NT2/D1 (cell line): ENCODE data around the gene TTC34.

Experiments
- DNase-seq: peaks from one replicate; pipeline ENCODE4 v3.0.0-alpha.2; 2011; ENCODE audit warnings: low read depth, low spot score
- H3K27me3 ChIP-seq: 2 replicates; pipeline ENCODE4 v1.6.0; 2011; ENCODE audit warnings: mild to moderate bottlenecking; ENCODE audit not compliant: insufficient read length, insufficient read depth
- H3K36me3 ChIP-seq: 2 replicates; pipeline ENCODE4 v1.6.1; 2011; ENCODE audit warnings: mild to moderate bottlenecking, low read length, mixed read lengths; ENCODE audit not compliant: insufficient read depth, insufficient read length
- H3K4me1 ChIP-seq: 2 replicates; pipeline ENCODE4 v1.5.1; 2011; ENCODE audit not compliant: insufficient read depth, insufficient read length
- H3K4me3 ChIP-seq: 2 replicates; pipeline ENCODE4 v1.5.1; 2011; ENCODE audit warnings: low read depth; ENCODE audit not compliant: insufficient read length
- H3K9ac ChIP-seq: 2 replicates; pipeline ENCODE4 v1.6.0; 2011; ENCODE audit warnings: low read depth; ENCODE audit not compliant: insufficient read length
- H3K9me3 ChIP-seq: 2 replicates; pipeline ENCODE4 v1.5.1; 2011; ENCODE audit warnings: mild to moderate bottlenecking, low read length; ENCODE audit not compliant: insufficient read depth
- SUZ12 ChIP-seq: IDR thresholded peaks from 2 replicates; pipeline ENCODE4 v1.6.1; 2011; ENCODE audit not compliant: insufficient read length, insufficient read depth; ENCODE audit errors: extremely low read depth
- YY1 ChIP-seq: IDR thresholded peaks from 2 replicates; pipeline ENCODE4 v1.6.1; 2011; ENCODE audit not compliant: insufficient read length, insufficient read depth
- ZNF274 ChIP-seq: IDR thresholded peaks from 2 replicates; pipeline ENCODE4 v1.6.1; 2011; ENCODE audit warnings: mild to moderate bottlenecking, low read depth, low read length

TTC34 gene

GRCh38 chr1:2645143-2645542 is 156.3 kb downstream of the TTC34 start:
- no peak for DNase-seq
- Histone ChIP-seq H3K4me1 (peaks cover 9% of the 10 kb centered on the region), H3K27me3 (peaks cover 67% of the 10 kb centered on the region), H3K9me3 (peaks cover 30% of the 10 kb centered on the region), H3K36me3 (no peaks in the 10 kb centered on the region), H3K4me3 (no peak overlapping the region), H3K9ac (no peak overlapping the region)
- TF ChIP-seq YY1 (no peak), SUZ12 (no peak), ZNF274 (no peak)

GRCh38 chr1:2644591-2645101 is 156.8 kb downstream of the TTC34 start:
- Histone ChIP-seq H3K36me3 (no peaks in the 10 kb centered on the region), H3K9ac (no peak overlapping the region), H3K4me3 (no peak overlapping the region), H3K27me3 (peaks cover 62% of the 10 kb centered on the region), H3K9me3 (peaks cover 30% of the 10 kb centered on the region), H3K4me1 (peaks cover 10% of the 10 kb centered on the region)
- DNase-seq, result no peak
- TF ChIP-seq YY1 (no peak), ZNF274 (no peak), SUZ12 (no peak)

GRCh38 chr1:2644171-2644570 is 157.3 kb downstream of the TTC34 start:
- Histone ChIP-seq H3K9ac (no peak overlapping the region), H3K4me1 (peaks cover 10% of the 10 kb centered on the region), H3K4me3 (no peak overlapping the region), H3K9me3 (peaks cover 30% of the 10 kb centered on the region), H3K27me3 (peaks cover 57% of the 10 kb centered on the region), H3K36me3 (no peaks in the 10 kb centered on the region)
- no peak for DNase-seq
- TF ChIP-seq SUZ12 (no peak), ZNF274 (no peak)

DNA sequence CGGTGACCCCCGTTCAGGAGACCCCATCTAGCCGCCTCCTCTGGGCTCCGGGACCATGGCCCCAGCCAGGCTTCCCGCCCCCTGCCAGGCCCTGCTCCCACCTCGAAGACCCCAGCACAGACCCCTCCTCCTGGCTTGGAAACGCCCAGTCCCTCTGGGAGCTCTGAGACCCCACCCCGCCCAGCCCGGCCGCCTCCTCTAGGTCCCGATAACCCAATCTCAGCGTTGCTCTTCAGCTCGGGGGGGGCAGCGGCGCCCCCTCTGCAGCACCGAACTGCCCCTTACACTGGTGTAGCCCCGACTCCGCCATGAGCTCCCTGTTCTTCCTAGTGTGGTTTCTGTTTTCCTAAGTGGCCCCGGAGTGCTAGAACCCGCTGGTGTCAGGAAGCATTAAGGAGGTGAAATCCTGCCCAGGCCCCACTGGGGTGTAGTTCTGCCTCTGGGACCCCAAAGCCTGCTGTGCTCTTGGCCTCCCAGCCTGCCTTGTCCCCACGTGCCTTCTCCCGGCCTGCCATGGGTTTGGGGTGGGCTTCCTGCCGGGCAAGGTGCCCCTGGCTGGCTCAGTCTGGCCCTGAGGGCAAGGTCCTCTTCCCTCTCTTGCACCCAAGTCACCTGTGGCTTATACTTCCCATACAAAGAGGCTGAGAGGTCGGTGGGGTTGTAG is 157.9 kb downstream of the TTC34 start:
- Histone ChIP-seq H3K4me3 (peak overlapping the region; percentile 79), H3K9me3 (peaks cover 29% of the 10 kb centered on the region), H3K4me1 (peaks cover 10% of the 10 kb centered on the region), H3K9ac (peak overlapping the region; percentile 32), H3K27me3 (peaks cover 51% of the 10 kb centered on the region), H3K36me3 (no peaks in the 10 kb centered on the region)
- TF ChIP-seq ZNF274 (no peak), YY1 (no peak), SUZ12 (no peak)
- no peak for DNase-seq

- Histone ChIP-seq H3K4me3 (peak overlapping the region; percentile 79), H3K9me3 (peaks cover 21% of the 10 kb centered on the region), H3K9ac (peak overlapping the region; percentile 84), H3K27me3 (peaks cover 43% of the 10 kb centered on the region), H3K36me3 (no peaks in the 10 kb centered on the region), H3K4me1 (peaks cover 13% of the 10 kb centered on the region)
- peak; percentile 71 for DNase-seq
- TF ChIP-seq ZNF274, result no peak
- TF ChIP-seq SUZ12, result no peak
- TF ChIP-seq YY1, result no peak
Observed at GRCh38 chr1:2642560-2643413, 158.7 kb downstream of the TTC34 start.

- peak overlapping the region; percentile 84 for H3K9ac ChIP-seq
Observed at GRCh38 chr1:2642131-2642559, 159.3 kb downstream of the TTC34 start.

DNA sequence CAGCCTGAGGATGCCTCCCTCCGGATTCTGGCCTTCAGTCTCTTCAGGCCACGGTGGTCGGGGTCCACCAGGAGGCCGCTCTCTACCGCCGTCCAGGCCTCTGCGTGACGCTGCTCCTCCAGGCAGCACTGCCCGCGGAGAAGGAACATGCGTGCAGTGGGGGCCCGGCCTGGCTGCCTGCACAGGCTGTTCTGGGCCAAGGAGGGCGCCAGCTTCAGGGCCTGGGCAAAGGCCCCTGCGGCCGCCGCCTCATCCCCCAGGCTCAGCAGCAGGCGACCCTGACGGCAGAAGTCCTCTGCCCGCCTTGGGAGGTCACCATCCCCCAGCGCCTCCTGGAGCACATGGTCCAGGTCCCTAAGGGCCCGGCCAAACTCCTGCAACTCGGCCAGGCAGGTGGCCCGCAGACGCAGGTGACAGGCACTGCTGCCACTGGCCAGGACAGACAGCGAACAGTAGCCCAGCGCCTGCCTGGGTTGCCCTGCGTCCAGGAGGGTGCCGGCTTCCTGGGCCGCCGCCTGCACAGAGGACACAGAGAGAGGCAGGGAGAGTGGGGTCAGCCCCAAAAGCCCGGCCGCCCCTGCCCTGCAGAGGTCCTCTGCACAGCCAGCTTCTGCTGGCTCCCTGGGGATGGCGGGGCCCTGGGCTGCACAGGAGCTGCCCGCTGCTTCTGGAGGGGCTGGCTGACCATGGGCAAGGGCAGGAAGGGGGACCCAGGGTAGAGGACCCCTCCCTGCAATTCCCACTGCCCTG is 159.9 kb downstream of the TTC34 start:
- H3K4me3 ChIP-seq, result peak overlapping the region; percentile 79
- peaks cover 43% of the 10 kb centered on the region for H3K27me3 ChIP-seq
- DNase-seq, result no peak
- peak overlapping the region; percentile 84 for H3K9ac ChIP-seq
- H3K36me3 ChIP-seq, result no peaks in the 10 kb centered on the region
- no peak for TF ChIP-seq YY1
- no peak for TF ChIP-seq SUZ12
- no peak for TF ChIP-seq ZNF274
- peaks cover 13% of the 10 kb centered on the region for H3K4me1 ChIP-seq
- H3K9me3 ChIP-seq, result peaks cover 20% of the 10 kb centered on the region; the same call in 1 of the 2 replicates

More at GRCh38 chr1:2642131-2642559, 159.3 kb downstream of the TTC34 start:
- Histone ChIP-seq H3K36me3 (no peaks in the 10 kb centered on the region), H3K4me3 (peak overlapping the region; percentile 79), H3K9me3 (peaks cover 20% of the 10 kb centered on the region; the same call in 1 of the 2 replicates), H3K27me3 (peaks cover 43% of the 10 kb centered on the region), H3K4me1 (peaks cover 13% of the 10 kb centered on the region)
- DNase-seq, result no peak
- TF ChIP-seq ZNF274, result no peak
- TF ChIP-seq SUZ12, result no peak
- TF ChIP-seq YY1, result no peak
